KOPT-K1 (cell line): Measurements from ENCODE around the gene RPS2.
A peak's percentile ranks its signal among the peaks of the same experiment; 100 is the strongest.
"Not testable (repeated sequence)": the region's sequence is repeated elsewhere in the genome, so short reads cannot be mapped to it uniquely, and the experiment has no call there.

Experiments used
- H3K27ac ChIP-seq: fragments of 200-600 bp; sonication (generic); 2 replicates; pipeline ENCODE4 v1.5.1; 2016; ENCODE audit warnings: antibody characterized with exemption, mild to moderate bottlenecking, low read depth, low read length; ENCODE audit not compliant: poor library complexity, severe bottlenecking
- H3K36me3 ChIP-seq: fragments of 200-600 bp; sonication (generic); 2 replicates; pipeline ENCODE4 v1.5.1; 2017; ENCODE audit warnings: antibody characterized with exemption, mild to moderate bottlenecking, low read length, moderate library complexity; ENCODE audit not compliant: insufficient read depth
- H3K9me3 ChIP-seq: fragments of 200-600 bp; sonication (generic); 2 replicates; pipeline ENCODE4 v1.5.1; 2017; ENCODE audit warnings: antibody characterized with exemption, low read length, mild to moderate bottlenecking; ENCODE audit not compliant: insufficient read depth, poor library complexity, severe bottlenecking

RPS2 gene

GRCh38 chr16:1933097-1933661 is 31.4 kb downstream of the RPS2 start:
- Histone ChIP-seq H3K36me3 (peaks cover 4% of the 10 kb centered on the region; the same call in 1 of the 2 replicates), H3K27ac (no peak overlapping the region), H3K9me3 (no peaks in the 10 kb centered on the region)

GRCh38 chr16:1932050-1933028 is 32.3 kb downstream of the RPS2 start:
- Histone ChIP-seq H3K27ac (no peak overlapping the region), H3K36me3 (no peaks in the 10 kb centered on the region), H3K9me3 (no peaks in the 10 kb centered on the region)

GRCh38 chr16:1930338-1930720 is 34.3 kb downstream of the RPS2 start:
- Histone ChIP-seq H3K9me3 (no peaks in the 10 kb centered on the region), H3K36me3 (no peaks in the 10 kb centered on the region), H3K27ac (no peak overlapping the region)

GRCh38 chr16:1929578-1930337 is 34.9 kb downstream of the RPS2 start:
- Histone ChIP-seq H3K36me3 (no peaks in the 10 kb centered on the region), H3K27ac (peak overlapping the region; percentile 31), H3K9me3 (no peaks in the 10 kb centered on the region)

- no peaks in the 10 kb centered on the region for H3K36me3 ChIP-seq
- peak overlapping the region; percentile 31 for H3K27ac ChIP-seq
- no peaks in the 10 kb centered on the region for H3K9me3 ChIP-seq
Measured at GRCh38 chr16:1929105-1929504, 35.5 kb downstream of the RPS2 start.

GRCh38 chr16:1926271-1926670 is 38.4 kb downstream of the RPS2 start:
- Histone ChIP-seq H3K27ac (no peak overlapping the region), H3K36me3 (no peaks in the 10 kb centered on the region), H3K9me3 (no peaks in the 10 kb centered on the region)

GRCh38 chr16:1924095-1924494 is 40.5 kb downstream of the RPS2 start:
- no peaks in the 10 kb centered on the region for H3K9me3 ChIP-seq
- no peak overlapping the region for H3K27ac ChIP-seq

GRCh38 chr16:1923299-1924034 is 41.2 kb downstream of the RPS2 start:
- Histone ChIP-seq H3K36me3 (no peaks in the 10 kb centered on the region), H3K9me3 (no peaks in the 10 kb centered on the region), H3K27ac (no peak overlapping the region)

More at GRCh38 chr16:1924095-1924494, 40.5 kb downstream of the RPS2 start:
- no peaks in the 10 kb centered on the region for H3K36me3 ChIP-seq

GRCh38 chr16:1922357-1922756 is 42.3 kb downstream of the RPS2 start:
- Histone ChIP-seq H3K9me3 (no peaks in the 10 kb centered on the region), H3K36me3 (no peaks in the 10 kb centered on the region), H3K27ac (no peak overlapping the region)

GRCh38 chr16:1920727-1921171 is 43.9 kb downstream of the RPS2 start:
- no peak overlapping the region for H3K27ac ChIP-seq
- no peaks in the 10 kb centered on the region for H3K36me3 ChIP-seq
- no peaks in the 10 kb centered on the region for H3K9me3 ChIP-seq

GRCh38 chr16:1920122-1920521 is 44.5 kb downstream of the RPS2 start:
- H3K27ac ChIP-seq, H3K36me3 ChIP-seq, H3K9me3 ChIP-seq: not testable (repeated sequence)

- Histone ChIP-seq H3K36me3 (no peaks in the 10 kb centered on the region), H3K9me3 (no peaks in the 10 kb centered on the region), H3K27ac (no peak overlapping the region)
Measured at GRCh38 chr16:1919327-1919998, 45.2 kb downstream of the RPS2 start.

- no peaks in the 10 kb centered on the region for H3K36me3 ChIP-seq
- no peak within 1 kb of the TSS for H3K27ac ChIP-seq
- no peaks in the 10 kb centered on the region for H3K9me3 ChIP-seq
Measured at GRCh38 chr16:1918351-1919326, 46.0 kb downstream of the RPS2 start, which contains the start of gene HS3ST6. HS3ST6 (minus strand) TSS chr16:1918415; CDS start chr16:1918323, 92 bp downstream.
